Skeletal muscle satellite cell (primary cell): ENCODE measurements around the gene LRIT2.
A peak's percentile ranks its signal among the peaks of the same experiment; 100 is the strongest.

Source experiments
- H3K27me3 ChIP-seq: 2 replicates; pipeline ENCODE4 v1.7.0; 2013; ENCODE audit warnings: low read length; ENCODE audit not compliant: control insufficient read depth, insufficient read depth
- H3K36me3 ChIP-seq: 2 replicates; pipeline ENCODE4 v1.7.0; 2013; ENCODE audit warnings: mild to moderate bottlenecking, control low read depth, low read length; ENCODE audit not compliant: insufficient read depth
- H3K4me1 ChIP-seq: 2 replicates; pipeline ENCODE4 v1.7.0; 2013; ENCODE audit warnings: low read length; ENCODE audit not compliant: control insufficient read depth, insufficient read depth
- H3K4me2 ChIP-seq: 2 replicates; pipeline ENCODE4 v1.7.0; 2013; ENCODE audit warnings: mild to moderate bottlenecking, low read length
- H3K4me3 ChIP-seq: 2 replicates; pipeline ENCODE4 v1.7.0; 2013; ENCODE audit warnings: low read length
- H3K9ac ChIP-seq: 2 replicates; pipeline ENCODE4 v1.7.0; 2013; ENCODE audit warnings: mild to moderate bottlenecking, low read depth, low read length, moderate library complexity
- H3K9me3 ChIP-seq: replicated peaks from 2 replicates; pipeline ENCODE4 v1.7.0; 2013; ENCODE audit warnings: mild to moderate bottlenecking, control low read depth, low read length

LRIT2 gene

GRCh38 chr10:84258034-84258695 lies 32.8 kb upstream of the LRIT2 start:
- Histone ChIP-seq H3K27me3 (peaks cover 38% of the 10 kb centered on the region), H3K4me3 (no peak overlapping the region), H3K9ac (no peak overlapping the region), H3K36me3 (no peaks in the 10 kb centered on the region), H3K9me3 (no peaks in the 10 kb centered on the region), H3K4me1 (no peaks in the 10 kb centered on the region), H3K4me2 (no peak overlapping the region)

- Histone ChIP-seq H3K9me3 (no peaks in the 10 kb centered on the region), H3K4me2 (no peak overlapping the region), H3K4me3 (no peak overlapping the region), H3K4me1 (no peaks in the 10 kb centered on the region), H3K36me3 (no peaks in the 10 kb centered on the region), H3K27me3 (peaks cover 36% of the 10 kb centered on the region), H3K9ac (no peak overlapping the region)
These were observed 32.1 kb upstream of the LRIT2 start for GRCh38 chr10:84257343-84258020.

GRCh38 chr10:84256510-84257342 lies 31.4 kb upstream of the LRIT2 start:
- Histone ChIP-seq H3K4me3 (peak overlapping the region; percentile 47), H3K9ac (peak overlapping the region; percentile 42), H3K27me3 (peaks cover 30% of the 10 kb centered on the region), H3K4me2 (peak overlapping the region; percentile 31), H3K4me1 (no peaks in the 10 kb centered on the region), H3K36me3 (no peaks in the 10 kb centered on the region), H3K9me3 (no peaks in the 10 kb centered on the region)

GRCh38 chr10:84254552-84255478 lies 29.5 kb upstream of the LRIT2 start:
- H3K36me3 ChIP-seq, result no peaks in the 10 kb centered on the region
- H3K4me1 ChIP-seq, result no peaks in the 10 kb centered on the region
- H3K4me2 ChIP-seq, result no peak overlapping the region
- no peak overlapping the region for H3K4me3 ChIP-seq
- no peak overlapping the region for H3K9ac ChIP-seq
- H3K9me3 ChIP-seq, result no peaks in the 10 kb centered on the region
- peaks cover 18% of the 10 kb centered on the region for H3K27me3 ChIP-seq

- H3K36me3 ChIP-seq, result no peaks in the 10 kb centered on the region
- no peaks in the 10 kb centered on the region for H3K4me1 ChIP-seq
- no peak overlapping the region for H3K4me3 ChIP-seq
- peaks cover 29% of the 10 kb centered on the region for H3K27me3 ChIP-seq
- no peak overlapping the region for H3K9ac ChIP-seq
- H3K9me3 ChIP-seq, result no peaks in the 10 kb centered on the region
- H3K4me2 ChIP-seq, result no peak overlapping the region
These were observed 23.4 kb upstream of the LRIT2 start for GRCh38 chr10:84248794-84249193.

- no peaks in the 10 kb centered on the region for H3K36me3 ChIP-seq
- no peaks in the 10 kb centered on the region for H3K9me3 ChIP-seq
- no peak overlapping the region for H3K4me2 ChIP-seq
These were observed 22.2 kb upstream of the LRIT2 start for GRCh38 chr10:84247496-84247895.

GRCh38 chr10:84244651-84245270 lies 19.4 kb upstream of the LRIT2 start, which contains the start of gene RGR:
Gene RGR (plus strand): TSS chr10:84245053. CDS start chr10:84245091, 38 bp downstream.
- Histone ChIP-seq H3K4me3 (no peak within 1 kb of the TSS), H3K27me3 (peaks cover 47% of the 10 kb centered on the region), H3K9ac (no peak within 1 kb of the TSS), H3K36me3 (no peaks in the 10 kb centered on the region), H3K4me1 (no peaks in the 10 kb centered on the region), H3K4me2 (peak within 1 kb of the TSS; percentile 29), H3K9me3 (no peaks in the 10 kb centered on the region)

More at GRCh38 chr10:84247496-84247895, 22.2 kb upstream of the LRIT2 start:
- Histone ChIP-seq H3K9ac (no peak overlapping the region), H3K4me3 (no peak overlapping the region), H3K4me1 (no peaks in the 10 kb centered on the region), H3K27me3 (peaks cover 36% of the 10 kb centered on the region)

- H3K4me2 ChIP-seq, result no peak overlapping the region
- H3K36me3 ChIP-seq, result no peaks in the 10 kb centered on the region
- no peak overlapping the region for H3K9ac ChIP-seq
- H3K9me3 ChIP-seq, result no peaks in the 10 kb centered on the region
- no peaks in the 10 kb centered on the region for H3K4me1 ChIP-seq
- H3K27me3 ChIP-seq, result peaks cover 47% of the 10 kb centered on the region
- no peak overlapping the region for H3K4me3 ChIP-seq
These were observed 18.4 kb upstream of the LRIT2 start for GRCh38 chr10:84243759-84244158.

GRCh38 chr10:84241185-84241790 lies 15.9 kb upstream of the LRIT2 start, which contains the start of gene LRIT1:
Gene LRIT1 (minus strand): TSS chr10:84241546. CDS start chr10:84241439, 107 bp downstream.
- H3K27me3 ChIP-seq, result peaks cover 41% of the 10 kb centered on the region
- H3K4me2 ChIP-seq, result no peak within 1 kb of the TSS
- H3K9me3 ChIP-seq, result no peaks in the 10 kb centered on the region
- no peaks in the 10 kb centered on the region for H3K36me3 ChIP-seq
- no peak within 1 kb of the TSS for H3K9ac ChIP-seq
- H3K4me1 ChIP-seq, result no peaks in the 10 kb centered on the region
- H3K4me3 ChIP-seq, result no peak within 1 kb of the TSS

- Histone ChIP-seq H3K4me1 (no peaks in the 10 kb centered on the region), H3K4me2 (no peak overlapping the region), H3K36me3 (no peaks in the 10 kb centered on the region), H3K9me3 (no peaks in the 10 kb centered on the region), H3K27me3 (peaks cover 20% of the 10 kb centered on the region), H3K4me3 (no peak overlapping the region), H3K9ac (no peak overlapping the region)
These were observed 13.6 kb upstream of the LRIT2 start for GRCh38 chr10:84238909-84239308.
